ENCODE results near the gene SCPEP1.

SCPEP1 gene

GRCh38 chr17:56997313-56997712, 19.4 kb downstream of the SCPEP1 start:
- no peak for DNase-seq (ENCODE audit: extremely low read depth in 1 of 2, low read depth in 1 of 2)

GRCh38 chr17:57001541-57001940, 23.6 kb downstream of the SCPEP1 start:
- DNase-seq (ENCODE audit: extremely low read depth in 1 of 2, low read depth in 1 of 2), result no peak

- no peak for DNase-seq (ENCODE audit: extremely low read depth in 1 of 2, low read depth in 1 of 2)
Measured at GRCh38 chr17:57002904-57003303, 25.0 kb downstream of the SCPEP1 start.

GRCh38 chr17:57004944-57005579, 27.1 kb downstream of the SCPEP1 start:
- no peak for DNase-seq (ENCODE audit: extremely low read depth in 1 of 2, low read depth in 1 of 2)

GRCh38 chr17:57006040-57006439, 28.1 kb downstream of the SCPEP1 start:
- no peak for DNase-seq (ENCODE audit: extremely low read depth in 1 of 2, low read depth in 1 of 2)

GRCh38 chr17:57008958-57009357, 31.0 kb downstream of the SCPEP1 start:
- no peak for DNase-seq (ENCODE audit: extremely low read depth in 1 of 2, low read depth in 1 of 2)

- DNase-seq (ENCODE audit: extremely low read depth in 1 of 2, low read depth in 1 of 2), result peak; percentile 5 to 37
Measured at GRCh38 chr17:57009737-57010445, 32.0 kb downstream of the SCPEP1 start.

GRCh38 chr17:57010487-57010886, 32.6 kb downstream of the SCPEP1 start:
- DNase-seq (ENCODE audit: extremely low read depth in 1 of 2, low read depth in 1 of 2), result no peak

GRCh38 chr17:57011491-57012015, 33.6 kb downstream of the SCPEP1 start:
- DNase-seq (ENCODE audit: extremely low read depth in 1 of 2, low read depth in 1 of 2), result no peak

- no peak for DNase-seq (ENCODE audit: extremely low read depth in 1 of 2, low read depth in 1 of 2)
Measured at GRCh38 chr17:57016071-57016763, 38.3 kb downstream of the SCPEP1 start.

- DNase-seq (ENCODE audit: extremely low read depth in 1 of 2, low read depth in 1 of 2), result no peak
Measured at GRCh38 chr17:57016764-57017116, 38.8 kb downstream of the SCPEP1 start.

- no peak for DNase-seq (ENCODE audit: extremely low read depth in 1 of 2, low read depth in 1 of 2)
Measured at GRCh38 chr17:57017625-57018024, 39.7 kb downstream of the SCPEP1 start.

- DNase-seq (ENCODE audit: extremely low read depth in 1 of 2, low read depth in 1 of 2), result no peak
Measured at GRCh38 chr17:57020208-57020607, 42.3 kb downstream of the SCPEP1 start.

GRCh38 chr17:57021226-57021940, 43.5 kb downstream of the SCPEP1 start:
- no peak for DNase-seq (ENCODE audit: extremely low read depth in 1 of 2, low read depth in 1 of 2)

GRCh38 chr17:57025876-57026275, 47.9 kb downstream of the SCPEP1 start:
- DNase-seq (ENCODE audit: extremely low read depth in 1 of 2, low read depth in 1 of 2), result no peak

- DNase-seq (ENCODE audit: extremely low read depth in 1 of 2, low read depth in 1 of 2), result no peak
Measured at GRCh38 chr17:57027852-57028251, 49.9 kb downstream of the SCPEP1 start.

GRCh38 chr17:57032343-57032742, 54.4 kb downstream of the SCPEP1 start:
- no peak for DNase-seq (ENCODE audit: extremely low read depth in 1 of 2, low read depth in 1 of 2)

GRCh38 chr17:57033296-57033695, 55.4 kb downstream of the SCPEP1 start:
- no peak for DNase-seq (ENCODE audit: extremely low read depth in 1 of 2, low read depth in 1 of 2)

GRCh38 chr17:57034807-57035754, 57.1 kb downstream of the SCPEP1 start:
- no peak for DNase-seq (ENCODE audit: extremely low read depth in 1 of 2, low read depth in 1 of 2)

- DNase-seq (ENCODE audit: extremely low read depth in 1 of 2, low read depth in 1 of 2), result no peak
Measured at GRCh38 chr17:57035971-57036481, 58.1 kb downstream of the SCPEP1 start.

Measured in stimulated activated CD8-positive, alpha-beta memory T cell treated with anti-CD3 and anti-CD28 coated beads, Interleukin-7, amount 100 ng/mL, for 48 hours (primary cell).